Stimulated activated effector memory CD8-positive, alpha-beta T cell treated with anti-CD3 and anti-CD28 coated beads, Interleukin-12 subunit alpha, Interleukin-12 subunit beta, amount 100 ng/mL, for 72 hours (primary cell): ENCODE data around the gene CNTN4.

Source experiments
- ATAC-seq: fragments of 150-1000 bp; cut with Tn5 transposase; 2 replicates; pipeline ENCODE4 v1.10.0; 2021
- DNase-seq, 2 donors: peaks; one replicate each; pipeline ENCODE4 v3.0.0; 2021 to 2022; ENCODE audit warnings: low spot score in 2 of 2
- H3K27ac Mint-ChIP-seq: one replicate; pipeline ENCODE4 v1.8.0; 2022; ENCODE audit warnings: mild to moderate bottlenecking, mixed read lengths
- H3K36me3 Mint-ChIP-seq: one replicate; pipeline ENCODE4 v1.8.0; 2022; ENCODE audit warnings: mild to moderate bottlenecking, mixed read lengths
- H3K4me1 Mint-ChIP-seq: one replicate; pipeline ENCODE4 v1.8.0; 2022; ENCODE audit warnings: mixed read lengths
- H3K4me3 Mint-ChIP-seq: one replicate; pipeline ENCODE4 v1.8.0; 2022; ENCODE audit warnings: mild to moderate bottlenecking, mixed read lengths
- H3K9me3 Mint-ChIP-seq: one replicate; pipeline ENCODE4 v1.8.0; 2022; ENCODE audit warnings: mixed read lengths

Gene CNTN4

DNA sequence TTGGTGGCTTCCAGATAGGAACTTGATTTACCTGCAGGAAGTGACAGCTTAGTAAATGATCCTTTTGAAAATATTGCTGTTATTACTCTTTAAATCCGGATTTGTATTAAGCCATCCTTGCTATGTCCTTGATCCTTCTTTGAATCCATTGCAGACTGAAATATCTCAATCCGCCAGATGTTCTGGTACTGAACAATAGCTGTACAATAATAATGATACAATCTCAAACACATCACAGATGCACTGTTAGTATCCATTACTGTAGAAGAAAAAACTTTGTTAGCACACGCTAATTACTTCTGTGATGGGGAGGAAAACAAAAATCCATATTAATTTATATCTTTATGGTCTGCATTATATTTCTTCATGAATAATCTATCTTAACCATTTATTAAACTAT lies 202.3 kb downstream of the CNTN4 start:
- Mint-ChIP-seq H3K4me1 (no peaks in the 10 kb centered on the region), H3K27ac (no peak overlapping the region), H3K36me3 (no peaks in the 10 kb centered on the region), H3K9me3 (no peaks in the 10 kb centered on the region), H3K4me3 (no peak overlapping the region)
- no peak for ATAC-seq
- DNase-seq, result no peak

DNA sequence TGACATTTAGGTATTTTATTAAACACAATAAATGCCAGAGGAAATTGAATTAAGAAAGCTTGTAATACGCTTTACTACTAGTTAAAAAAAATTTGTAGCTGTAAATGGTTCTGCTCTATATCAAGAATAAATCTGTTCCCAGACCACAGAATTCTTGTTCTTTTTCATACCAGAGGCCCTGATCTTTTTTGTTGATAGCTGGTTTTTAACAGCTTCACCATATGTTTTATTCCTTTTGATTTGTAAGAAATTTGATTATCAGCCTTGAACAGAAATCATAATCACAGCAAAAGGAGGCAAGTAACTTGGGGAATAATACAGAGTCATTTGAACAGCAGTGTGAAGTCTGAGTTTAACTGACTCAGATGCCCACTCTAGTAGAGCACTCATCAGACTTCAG lies 202.7 kb downstream of the CNTN4 start:
- ATAC-seq, result no peak
- no peak for DNase-seq
- no peaks in the 10 kb centered on the region for H3K4me1 Mint-ChIP-seq
- no peaks in the 10 kb centered on the region for H3K36me3 Mint-ChIP-seq
- no peak overlapping the region for H3K27ac Mint-ChIP-seq
- H3K4me3 Mint-ChIP-seq, result no peak overlapping the region
- H3K9me3 Mint-ChIP-seq, result no peaks in the 10 kb centered on the region

DNA sequence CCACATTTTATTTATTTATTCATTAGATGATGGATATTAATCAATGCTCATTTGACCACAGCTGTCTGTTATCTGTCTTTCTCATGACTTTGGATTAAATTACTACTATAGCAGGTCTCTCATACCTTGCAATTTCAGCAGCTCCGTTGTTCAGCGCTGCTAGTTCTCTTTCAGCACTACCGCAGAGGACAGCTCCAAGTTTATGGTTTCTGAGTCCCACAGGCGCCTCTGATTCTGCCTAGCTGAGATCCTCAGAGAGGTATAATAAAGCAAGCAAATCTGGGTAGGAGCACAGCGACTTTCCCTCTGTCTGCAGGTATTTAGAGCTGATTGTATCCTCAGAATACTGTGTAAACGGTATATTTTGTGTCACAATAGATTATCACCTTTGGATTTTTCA lies 204.9 kb downstream of the CNTN4 start:
- Mint-ChIP-seq H3K27ac (no peak overlapping the region), H3K36me3 (no peaks in the 10 kb centered on the region), H3K9me3 (peaks cover 7% of the 10 kb centered on the region), H3K4me1 (no peaks in the 10 kb centered on the region), H3K4me3 (no peak overlapping the region)
- ATAC-seq (no peak), DNase-seq (no peak)

DNA sequence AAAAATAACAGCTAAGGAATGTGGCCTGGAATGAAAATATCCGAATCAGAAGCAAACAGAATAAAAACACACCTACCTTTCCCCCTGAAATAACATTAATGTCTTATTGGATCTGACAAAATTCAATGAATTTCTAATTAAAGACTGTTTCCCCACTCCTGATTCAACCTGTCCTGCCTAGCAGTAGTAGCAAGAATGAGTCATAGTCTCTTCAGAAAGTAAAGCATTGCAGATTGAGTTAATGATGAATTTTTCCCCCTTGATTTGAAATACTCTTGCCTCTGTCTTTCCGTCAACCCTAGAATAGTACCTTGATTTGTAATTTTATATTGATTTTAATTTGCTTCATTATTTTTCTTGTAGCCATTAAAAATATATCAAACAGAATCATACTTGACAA lies 212.4 kb downstream of the CNTN4 start:
- H3K36me3 Mint-ChIP-seq, result no peaks in the 10 kb centered on the region

DNA sequence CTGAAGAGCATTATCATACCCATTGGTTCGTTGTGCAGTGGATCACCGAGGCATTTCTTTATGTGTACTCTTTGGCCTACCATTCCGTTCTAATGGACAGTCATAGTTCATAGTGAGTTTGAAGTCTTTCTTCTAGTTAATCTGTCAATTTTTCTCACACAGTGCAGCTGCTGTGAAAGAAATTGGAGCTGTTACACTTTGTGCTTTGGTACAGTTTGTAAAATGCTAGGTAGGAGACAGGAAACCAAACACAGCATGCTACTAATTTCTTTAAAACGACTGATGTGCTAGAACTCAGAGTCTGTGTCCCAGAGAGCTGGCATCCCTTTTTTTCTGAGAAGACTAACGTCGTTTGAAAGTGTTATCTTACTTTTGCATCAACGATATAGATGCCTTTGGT lies 218.9 kb downstream of the CNTN4 start:
- Mint-ChIP-seq H3K4me1 (no peaks in the 10 kb centered on the region), H3K27ac (no peak overlapping the region)
- ATAC-seq, result no peak

More for the DNA sequence above, 212.4 kb downstream of the CNTN4 start:
- H3K4me1 Mint-ChIP-seq, result no peaks in the 10 kb centered on the region
- no peak for ATAC-seq
- no peak overlapping the region for H3K27ac Mint-ChIP-seq
- no peak overlapping the region for H3K4me3 Mint-ChIP-seq
- no peak for DNase-seq
- peaks cover 10% of the 10 kb centered on the region for H3K9me3 Mint-ChIP-seq

DNA sequence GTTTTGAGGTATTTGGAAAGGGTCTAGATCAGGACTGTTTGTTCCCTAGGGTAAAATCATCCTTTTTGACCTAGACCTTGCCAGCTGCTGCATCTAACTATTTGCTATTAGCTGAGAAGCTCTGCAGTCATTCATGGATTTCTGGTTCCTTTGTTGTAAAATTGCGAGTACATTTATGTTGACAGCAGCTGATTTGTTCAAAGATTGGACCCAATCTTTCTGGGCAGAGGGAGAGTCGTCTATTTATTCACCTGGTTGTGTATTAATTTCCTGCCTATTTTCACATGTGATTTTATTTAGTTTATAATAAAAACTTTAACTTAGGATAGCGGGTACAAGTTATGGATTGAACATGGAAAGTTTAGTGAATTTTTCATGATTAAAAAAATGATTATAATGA lies 236.3 kb downstream of the CNTN4 start:
- H3K36me3 Mint-ChIP-seq, result no peaks in the 10 kb centered on the region

More for the DNA sequence above, 218.9 kb downstream of the CNTN4 start:
- Mint-ChIP-seq H3K9me3 (peaks cover 6% of the 10 kb centered on the region), H3K36me3 (no peaks in the 10 kb centered on the region), H3K4me3 (no peak overlapping the region)
- no peak for DNase-seq

DNA sequence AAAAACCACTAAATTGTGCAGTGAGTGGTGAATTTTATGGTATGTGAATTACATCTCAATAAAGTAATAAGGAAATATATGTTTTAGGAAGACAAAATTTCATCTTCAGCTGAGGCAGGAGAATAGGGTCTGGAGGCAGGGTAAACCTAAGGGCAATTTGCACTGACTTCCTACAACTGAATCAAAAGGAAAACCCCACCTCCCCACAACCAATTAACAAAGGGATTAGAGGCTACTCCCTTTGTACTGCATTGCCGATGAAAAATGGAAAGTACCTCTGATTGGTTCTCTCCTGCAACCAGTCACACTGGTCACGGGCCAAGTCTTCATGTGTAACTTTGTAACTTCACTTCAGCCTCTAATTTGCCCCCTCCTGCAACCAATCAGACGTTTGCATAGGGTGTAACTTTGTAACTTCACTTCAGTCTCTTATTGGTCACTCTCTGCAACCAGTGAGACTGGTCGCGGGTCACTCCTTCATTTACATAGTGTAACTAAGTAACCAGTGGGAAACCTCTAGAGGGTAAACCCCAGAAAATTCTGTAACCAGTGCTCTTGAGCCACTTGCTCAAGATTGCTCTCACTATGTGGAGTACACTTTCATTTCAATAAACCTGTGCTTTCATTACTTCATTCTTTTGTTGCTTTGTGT lies 244.5 kb downstream of the CNTN4 start:
- H3K36me3 Mint-ChIP-seq, result no peaks in the 10 kb centered on the region
- DNase-seq (no peak), ATAC-seq (no peak)
- H3K9me3 Mint-ChIP-seq, result no peaks in the 10 kb centered on the region
- no peak overlapping the region for H3K27ac Mint-ChIP-seq
- H3K4me3 Mint-ChIP-seq, result no peak overlapping the region
- no peaks in the 10 kb centered on the region for H3K4me1 Mint-ChIP-seq

More for the DNA sequence above, 236.3 kb downstream of the CNTN4 start:
- Mint-ChIP-seq H3K9me3 (no peaks in the 10 kb centered on the region), H3K27ac (no peak overlapping the region), H3K4me1 (no peaks in the 10 kb centered on the region), H3K4me3 (no peak overlapping the region)
- DNase-seq (no peak), ATAC-seq (no peak)

DNA sequence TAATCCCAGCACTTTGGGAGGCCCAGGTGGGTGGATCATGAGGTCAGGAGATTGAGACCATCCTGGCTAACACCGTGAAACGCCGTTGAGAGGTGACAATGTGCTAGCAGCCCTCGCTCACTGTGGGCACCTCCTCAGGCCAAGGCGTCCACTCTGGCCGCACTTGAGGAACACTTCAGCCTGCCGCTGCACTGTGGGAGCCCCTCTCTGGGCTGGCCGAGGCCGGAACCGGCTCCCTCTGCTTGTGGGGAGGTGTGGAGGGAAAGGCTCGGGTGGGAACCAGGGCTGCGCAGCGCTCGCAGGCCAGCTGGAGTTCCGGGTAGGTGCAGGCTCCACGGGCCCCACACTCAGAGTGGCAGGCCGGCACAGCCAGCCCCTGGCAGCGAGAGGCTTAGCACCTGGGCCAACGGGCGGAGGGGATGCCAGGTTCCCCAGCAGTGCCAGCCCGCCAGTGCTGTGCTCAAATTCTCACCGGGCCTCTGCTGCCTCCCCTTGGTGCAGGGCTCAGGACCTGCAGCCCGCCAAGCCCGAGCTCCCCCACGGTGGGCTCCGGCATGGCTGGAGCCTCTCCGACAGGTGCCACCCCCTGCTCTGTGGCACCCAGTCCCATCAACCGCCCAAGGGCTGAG lies 253.6 kb downstream of the CNTN4 start:
- no peak overlapping the region for H3K27ac Mint-ChIP-seq
- H3K4me3 Mint-ChIP-seq, result no peak overlapping the region
- peaks cover 6% of the 10 kb centered on the region for H3K9me3 Mint-ChIP-seq
- no peaks in the 10 kb centered on the region for H3K36me3 Mint-ChIP-seq
- ATAC-seq (no peak), DNase-seq (no peak)
- H3K4me1 Mint-ChIP-seq, result no peaks in the 10 kb centered on the region

DNA sequence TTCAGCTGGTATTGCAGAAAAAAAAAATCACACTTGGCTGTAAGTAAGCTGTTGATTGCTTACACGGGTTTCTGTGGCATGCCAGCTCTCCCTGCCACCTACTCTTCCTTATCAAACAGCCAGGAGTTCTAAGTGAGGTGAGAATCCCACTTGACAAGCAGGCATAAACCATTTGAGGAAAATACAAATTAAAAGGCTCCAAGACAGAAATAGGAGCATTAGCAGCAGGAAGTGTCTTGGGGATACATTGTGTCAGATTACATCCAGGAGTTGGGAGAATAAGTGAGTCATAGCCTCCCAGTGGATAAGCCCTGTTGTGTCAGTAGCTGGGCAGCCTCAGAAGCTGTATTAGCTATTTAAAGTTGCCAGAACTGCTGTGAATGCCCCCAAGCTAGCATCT lies 256.0 kb downstream of the CNTN4 start:
- no peak for ATAC-seq
- no peak overlapping the region for H3K4me3 Mint-ChIP-seq
- H3K27ac Mint-ChIP-seq, result no peak overlapping the region
- no peak for DNase-seq
- no peaks in the 10 kb centered on the region for H3K36me3 Mint-ChIP-seq
- no peaks in the 10 kb centered on the region for H3K4me1 Mint-ChIP-seq
- H3K9me3 Mint-ChIP-seq, result peaks cover 6% of the 10 kb centered on the region

DNA sequence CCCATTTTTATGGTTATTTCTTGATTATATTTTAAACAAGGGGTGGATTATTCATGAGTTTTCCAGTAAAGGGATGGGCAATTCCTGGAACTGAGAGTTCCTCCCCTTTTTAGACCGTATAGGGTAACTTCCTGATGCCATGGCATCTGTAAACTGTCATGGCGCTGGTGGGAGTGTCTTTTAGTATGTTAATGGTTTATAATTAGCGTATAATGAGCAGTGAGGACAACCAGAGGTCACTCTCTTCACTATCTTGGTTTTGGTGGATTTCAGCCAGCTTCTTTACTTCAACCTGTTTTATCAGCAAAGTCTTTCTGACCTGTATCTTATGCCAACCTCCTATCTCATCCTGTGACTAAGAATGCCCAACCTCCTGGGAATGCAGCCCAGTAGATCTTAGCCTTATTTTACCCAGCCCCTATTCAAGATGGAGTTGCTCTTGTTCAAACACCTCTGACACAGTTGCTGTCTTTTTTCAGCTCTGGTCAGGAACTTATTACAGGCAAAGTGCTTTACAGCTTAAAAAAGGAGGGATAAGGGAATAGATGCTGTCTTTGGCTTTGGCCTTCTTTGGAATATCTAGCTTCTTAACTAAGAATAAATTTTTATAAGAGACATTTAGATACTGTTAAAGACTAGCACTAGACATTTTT lies 257.8 kb downstream of the CNTN4 start:
- DNase-seq, result no peak
- Mint-ChIP-seq H3K27ac (no peak overlapping the region), H3K4me1 (no peaks in the 10 kb centered on the region), H3K36me3 (no peaks in the 10 kb centered on the region), H3K9me3 (peaks cover 3% of the 10 kb centered on the region), H3K4me3 (no peak overlapping the region)
- no peak for ATAC-seq

DNA sequence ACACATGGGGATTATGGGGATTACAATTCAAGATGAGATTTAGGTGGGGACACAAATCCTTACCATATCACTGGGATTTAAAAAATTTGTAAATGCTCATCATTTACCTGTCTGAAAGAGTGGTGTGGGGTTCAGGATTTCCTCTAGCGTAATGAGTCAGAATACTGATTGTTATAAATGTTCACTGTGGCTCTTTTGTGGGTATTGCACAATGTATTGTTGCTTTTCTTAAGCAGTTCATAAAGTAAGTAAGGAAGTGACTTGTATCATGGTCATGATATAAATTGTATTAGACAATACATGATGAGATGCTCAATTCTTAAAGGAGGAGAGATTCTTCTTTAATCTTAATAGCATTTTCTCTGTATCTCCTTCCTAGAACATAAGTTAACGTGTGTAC lies 262.1 kb downstream of the CNTN4 start:
- H3K9me3 Mint-ChIP-seq, result peaks cover 2% of the 10 kb centered on the region
- no peaks in the 10 kb centered on the region for H3K36me3 Mint-ChIP-seq
- no peak overlapping the region for H3K4me3 Mint-ChIP-seq
- no peak overlapping the region for H3K27ac Mint-ChIP-seq
- DNase-seq (no peak), ATAC-seq (no peak)
- H3K4me1 Mint-ChIP-seq, result no peaks in the 10 kb centered on the region

DNA sequence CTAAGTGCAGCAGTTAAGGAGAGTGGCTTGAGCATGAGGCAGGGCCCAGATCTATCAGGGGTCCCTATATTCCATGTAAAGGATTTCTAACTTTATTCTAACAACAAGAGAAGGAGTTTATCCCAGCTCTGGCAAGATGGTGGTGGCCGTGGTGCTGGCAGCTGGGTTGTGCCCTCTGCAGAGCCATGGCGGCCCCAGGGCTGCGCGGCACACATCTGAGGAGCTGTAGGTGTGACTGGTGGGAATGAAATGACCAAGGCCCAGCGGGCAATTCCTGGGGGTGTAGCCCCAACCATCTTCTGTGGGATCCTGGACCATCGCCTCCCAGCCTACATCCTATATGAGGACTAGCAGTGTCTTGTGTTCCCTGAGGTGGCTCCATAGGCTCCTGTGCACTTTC lies 263.5 kb downstream of the CNTN4 start:
- Mint-ChIP-seq H3K4me3 (no peak overlapping the region), H3K27ac (no peak overlapping the region), H3K9me3 (no peaks in the 10 kb centered on the region), H3K4me1 (no peaks in the 10 kb centered on the region), H3K36me3 (no peaks in the 10 kb centered on the region)
- no peak for DNase-seq
- ATAC-seq, result peak; percentile 19

DNA sequence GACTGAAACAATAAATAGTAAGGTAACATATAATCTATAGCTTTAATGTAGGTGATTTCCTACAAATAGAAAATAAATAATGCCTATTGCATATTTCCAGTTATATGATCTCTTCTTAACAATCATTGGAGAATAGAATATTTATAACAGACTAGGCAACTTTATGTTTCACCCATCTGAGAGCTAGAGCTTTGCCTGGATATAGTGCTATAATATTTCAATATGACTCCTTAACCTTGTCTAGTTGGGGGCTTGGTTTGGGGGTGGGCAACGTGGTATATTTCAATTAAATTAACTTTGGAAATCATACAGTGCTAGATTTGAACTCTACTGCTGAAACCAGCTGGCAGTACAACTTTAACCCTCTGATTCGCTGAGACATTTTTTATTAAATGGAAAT lies 265.2 kb downstream of the CNTN4 start:
- H3K36me3 Mint-ChIP-seq, result no peaks in the 10 kb centered on the region
- no peaks in the 10 kb centered on the region for H3K4me1 Mint-ChIP-seq
- no peak for DNase-seq
- no peak for ATAC-seq
- no peak overlapping the region for H3K4me3 Mint-ChIP-seq
- no peak overlapping the region for H3K27ac Mint-ChIP-seq
- H3K9me3 Mint-ChIP-seq, result no peaks in the 10 kb centered on the region

DNA sequence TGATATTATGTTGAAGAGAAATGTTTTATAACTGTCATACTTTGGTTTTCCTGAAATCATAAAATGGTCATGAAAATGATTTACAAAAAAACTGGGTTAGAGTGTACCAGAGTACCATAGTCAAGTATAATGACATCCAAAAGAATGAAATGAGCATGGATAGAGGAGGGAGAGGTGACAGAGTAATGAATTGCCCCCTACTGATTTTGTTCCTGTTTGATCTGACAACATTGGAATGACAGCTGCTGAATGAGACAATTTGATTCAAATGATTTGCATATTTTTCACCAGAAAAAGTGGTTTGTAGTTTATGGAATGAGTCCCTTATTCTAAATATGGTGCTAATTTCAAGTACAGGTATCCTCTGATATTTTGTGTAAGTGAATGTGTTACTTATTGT lies 271.7 kb downstream of the CNTN4 start:
- no peaks in the 10 kb centered on the region for H3K4me1 Mint-ChIP-seq
- H3K27ac Mint-ChIP-seq, result no peak overlapping the region
- ATAC-seq, result no peak

DNA sequence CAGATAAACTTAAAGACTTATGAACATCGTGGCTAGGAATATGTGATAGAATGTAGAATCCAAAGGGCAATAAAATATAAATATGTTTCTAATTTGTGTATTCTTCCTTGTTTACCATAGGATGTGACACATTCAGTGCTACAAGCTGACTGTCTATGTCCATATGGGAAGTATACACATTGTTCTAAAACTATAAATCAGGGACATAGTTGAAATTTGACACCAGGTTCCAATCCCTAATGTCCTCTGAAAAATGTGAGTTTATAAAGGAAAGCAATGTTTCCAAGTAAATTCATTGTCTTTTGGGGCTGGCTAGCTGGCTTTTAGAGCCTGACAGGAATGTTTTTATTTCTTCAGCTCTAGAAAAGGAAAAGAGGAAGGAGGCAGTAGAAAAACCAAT lies 273.6 kb downstream of the CNTN4 start:
- Mint-ChIP-seq H3K4me3 (no peak overlapping the region), H3K36me3 (no peaks in the 10 kb centered on the region), H3K4me1 (no peaks in the 10 kb centered on the region), H3K27ac (no peak overlapping the region), H3K9me3 (no peaks in the 10 kb centered on the region)
- ATAC-seq, result no peak
- DNase-seq, result no peak

More for the DNA sequence above, 271.7 kb downstream of the CNTN4 start:
- Mint-ChIP-seq H3K9me3 (no peaks in the 10 kb centered on the region), H3K36me3 (no peaks in the 10 kb centered on the region), H3K4me3 (no peak overlapping the region)
- no peak for DNase-seq

DNA sequence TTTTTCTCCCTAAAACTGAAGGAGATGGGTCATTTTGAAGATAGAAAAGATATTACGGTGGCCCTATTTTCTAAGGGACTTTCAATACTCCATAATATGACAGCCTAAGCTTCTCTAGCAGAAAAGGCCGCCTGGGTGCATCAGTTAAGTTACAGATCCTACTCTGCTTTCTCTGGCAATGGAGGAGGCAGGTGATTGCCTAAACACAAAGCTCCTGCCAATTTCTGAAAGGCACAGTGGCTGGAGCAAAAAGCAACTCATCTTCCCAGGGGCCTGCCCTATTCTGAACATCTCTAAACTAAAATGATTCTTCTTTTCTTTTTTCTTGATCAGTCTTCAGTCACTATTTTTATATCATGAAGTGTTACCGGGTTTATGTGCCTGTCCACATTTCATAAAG lies 276.7 kb downstream of the CNTN4 start:
- ATAC-seq, result no peak
- H3K9me3 Mint-ChIP-seq, result no peaks in the 10 kb centered on the region

More for the DNA sequence above, 276.7 kb downstream of the CNTN4 start:
- Mint-ChIP-seq H3K27ac (no peak overlapping the region), H3K4me3 (no peak overlapping the region), H3K4me1 (no peaks in the 10 kb centered on the region), H3K36me3 (no peaks in the 10 kb centered on the region)
- DNase-seq, result no peak
